Lung (tissue), 12 donors: ENCODE data around the gene CEP350. TPM values are rescaled to one million over a fixed set of nuclear protein-coding genes. Genes with fewer than 3 reads are reported as not detected.
A peak's percentile ranks its signal among the peaks of the same experiment; 100 is the strongest.

Experiments used
- ATAC-seq: fragments of 200-7000 bp; cut with Tn5 transposase; one replicate; pipeline ENCODE4 v1.9.1; 2020; ENCODE audit warnings: moderate number of reproducible peaks; ENCODE audit not compliant: insufficient read depth, low FRiP score
- DNase-seq, 3 donors: peaks; one replicate each; pipeline ENCODE4 v3.0.0-alpha.2; 2013 to 2017
- H3K27ac ChIP-seq, 2 donors: one replicate each; pipeline ENCODE4 v1.5.1; 2013; ENCODE audit warnings: mild to moderate bottlenecking in 2 of 2, moderate library complexity in 2 of 2, control low read depth in 1 of 2, inconsistent platforms in 1 of 2, low read depth in 1 of 2, low read length in 1 of 2
- H3K27me3 ChIP-seq, 3 donors: one replicate each; pipeline ENCODE4 v1.5.1; 2013; ENCODE audit warnings: low read length in 2 of 3; ENCODE audit not compliant: control insufficient read depth in 3 of 3, insufficient read depth in 3 of 3
- H3K36me3 ChIP-seq, 4 donors: one replicate each; pipeline ENCODE4 v1.5.1; 2013; ENCODE audit warnings: low read length in 4 of 4, mild to moderate bottlenecking in 1 of 4, moderate library complexity in 1 of 4; ENCODE audit not compliant: control insufficient read depth in 4 of 4, insufficient read depth in 4 of 4
- H3K4me1 ChIP-seq, 5 donors: one replicate each; pipeline ENCODE4 v1.5.1; 2013; ENCODE audit warnings: low read length in 5 of 5, mild to moderate bottlenecking in 2 of 5, moderate library complexity in 1 of 5; ENCODE audit not compliant: control insufficient read depth in 5 of 5, insufficient read depth in 5 of 5
- H3K4me3 ChIP-seq: one replicate; pipeline ENCODE4 v1.5.1; 2013; ENCODE audit warnings: mild to moderate bottlenecking, control low read depth, moderate library complexity
- H3K9ac ChIP-seq, 2 donors: one replicate each; pipeline ENCODE4 v1.5.1; 2013; ENCODE audit warnings: low read length in 2 of 2, control low read depth in 1 of 2; ENCODE audit not compliant: insufficient read depth in 1 of 2
- H3K9me3 ChIP-seq, 4 donors: one replicate each; pipeline ENCODE4 v1.5.1; 2013; ENCODE audit warnings: low read length in 3 of 4, mild to moderate bottlenecking in 1 of 4, moderate library complexity in 1 of 4; ENCODE audit not compliant: control insufficient read depth in 4 of 4, insufficient read depth in 3 of 4
- CTCF ChIP-seq: IDR thresholded peaks from 2 replicates; pipeline ENCODE4 v1.5.1; 2012; ENCODE audit warnings: mild to moderate bottlenecking; ENCODE audit errors: control extremely low read depth, extremely low read depth
- WGBS, 2 donors: extraction: QIAGEN DNeasy Blood & Tissue Kit; methylation state at CpG; one replicate each; pipeline ENCODE4 v1.1.7; 2013; 5-methylcytosine and 5-hydroxymethylcytosine counted together
- polyA plus RNA-seq, 2 donors: library from polyadenylated mRNA; stranded (reverse); fragments of 200-250 nt; gene quantifications; one replicate each; pipeline ENCODE4 v1.2.1, GENCODE V29; 2013
- total RNA-seq, 2 donors: library from RNA; depleted of rRNA in 1 of 2; stranded (reverse); fragments of >200 nt in 1 of 2; gene quantifications; one replicate each; pipeline ENCODE4 v1.2.1, GENCODE V29; 2014 to 2021
- donor health status: control.
- donor health status: control.
- donor health status: Bipolar disorder and iron deficiency.
- donor health status: healthy.
- donor health status: DM: yes; HTN: yes; CAD: no.

The CEP350 gene
- total and polyA plus RNA-seq, 4 donors = 4.3 to 89.8 (median 23.0) TPM

- Histone ChIP-seq H3K36me3 (peaks cover 0 to 6% (median 0%) of the 10 kb centered on the region in 4 donors), H3K9me3 (no peaks in the 10 kb centered on the region), H3K4me1 (peaks cover 2 to 47% (median 20%) of the 10 kb centered on the region in 5 donors), H3K27me3 (no peaks in the 10 kb centered on the region), H3K4me3 (peak overlapping the region; percentile 95), H3K27ac (peak overlapping the region; percentile 89 to 96), H3K9ac (peak overlapping the region; percentile 52 to 72)
- DNase-seq = peak in 1 of 3 donors; percentile 43
- TF ChIP-seq CTCF = no peak
- whole genome bisulfite sequencing, 2 donors = 1 to 2% methylated on average over 29 of the region's 29 CpGs
- ATAC-seq = no peak
These were observed 200.6 kb downstream of the CEP350 start for GRCh38 chr1:180155182-180155682.

- Histone ChIP-seq H3K9ac (no peak overlapping the region), H3K27me3 (no peaks in the 10 kb centered on the region), H3K9me3 (no peaks in the 10 kb centered on the region), H3K4me1 (peaks cover 2 to 47% (median 20%) of the 10 kb centered on the region in 5 donors), H3K36me3 (peaks cover 0 to 6% (median 0%) of the 10 kb centered on the region in 4 donors), H3K4me3 (no peak overlapping the region), H3K27ac (peak overlapping the region in 1 of 2 donors; percentile 22)
- no peak for TF ChIP-seq CTCF
- 45 to 55% methylated on average over 4 of the region's 4 CpGs for WGBS, 2 donors
- DNase-seq (no peak), ATAC-seq (no peak)
These were observed 201.6 kb downstream of the CEP350 start for GRCh38 chr1:180156201-180156600.

- 53 to 60% methylated on average over 2 of the region's 2 CpGs for WGBS, 2 donors
- peaks cover 2 to 45% (median 17%) of the 10 kb centered on the region in 5 donors for H3K4me1 ChIP-seq
- no peak overlapping the region for H3K4me3 ChIP-seq
These were observed 202.1 kb downstream of the CEP350 start for GRCh38 chr1:180156631-180157091.

More at GRCh38 chr1:180156631-180157091, 202.1 kb downstream of the CEP350 start:
- ATAC-seq = no peak
- Histone ChIP-seq H3K36me3 (peaks cover 0 to 6% (median 0%) of the 10 kb centered on the region in 4 donors), H3K27ac (peak overlapping the region in 1 of 2 donors; percentile 22), H3K9me3 (no peaks in the 10 kb centered on the region), H3K9ac (no peak overlapping the region), H3K27me3 (no peaks in the 10 kb centered on the region)
- TF ChIP-seq CTCF = no peak
- DNase-seq = no peak
